DND-41 (cell line): ENCODE data around the gene PPP1CB.

ENCODE experiments used
- EZH2 ChIP-seq: IDR thresholded peaks from 3 replicates; pipeline ENCODE4 v1.6.1; 2012; ENCODE audit warnings: borderline replicate concordance, low read depth, mild to moderate bottlenecking, moderate library complexity, low read length, inconsistent platforms; ENCODE audit not compliant: severe bottlenecking
- TF ChIP-seq, protein P1 (sequence below): IDR thresholded peaks from 2 replicates; pipeline ENCODE4 v1.5.1; 2012; ENCODE audit warnings: borderline replicate concordance, low read length, moderate library complexity, mild to moderate bottlenecking; ENCODE audit not compliant: poor library complexity, severe bottlenecking; ENCODE audit errors: extremely low read depth

DNA sequence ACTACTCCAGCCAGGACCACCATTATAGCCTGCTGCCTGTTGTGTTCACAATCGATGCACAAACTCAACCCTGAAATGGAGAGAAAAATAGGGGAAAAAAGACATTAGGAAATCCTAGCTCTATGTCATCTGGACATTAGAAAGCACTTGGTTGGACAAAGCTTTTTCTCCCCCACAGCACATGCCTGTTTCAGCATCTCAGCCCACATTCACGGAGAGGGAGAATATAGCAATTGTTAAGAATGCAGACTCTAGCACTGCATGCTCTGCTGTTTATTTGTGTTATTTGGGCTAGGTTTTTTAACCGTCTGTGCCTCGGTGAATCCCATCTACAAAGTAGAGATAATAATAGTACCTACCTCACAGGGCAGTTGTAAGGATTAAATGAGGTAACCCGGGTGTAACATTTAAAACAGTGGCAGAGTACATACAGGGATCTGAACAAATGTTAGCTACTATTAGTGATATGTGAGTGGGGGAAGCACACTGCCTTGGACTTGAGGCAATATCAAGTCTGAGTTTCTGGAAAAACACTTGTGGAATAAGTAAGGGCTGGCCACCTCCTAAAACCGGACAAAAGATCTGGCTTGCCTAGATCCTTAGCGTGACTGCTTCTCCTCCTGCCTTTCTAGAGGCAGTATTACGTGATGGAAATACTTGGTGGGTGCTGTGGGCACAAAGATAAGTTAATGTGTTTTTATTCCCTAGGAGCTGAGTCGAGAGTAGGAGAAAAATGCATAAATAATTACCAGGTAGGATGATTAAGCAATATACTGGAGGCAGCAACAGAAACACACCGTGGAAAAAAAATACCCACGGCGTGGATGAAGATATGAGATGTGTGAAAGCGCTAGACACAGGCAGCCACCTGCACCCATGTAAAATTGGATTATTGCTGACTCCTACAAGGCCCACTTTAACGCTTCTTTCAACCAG is 1.0 kb upstream of the PPP1CB start:
- TF ChIP-seq, protein P1, sequence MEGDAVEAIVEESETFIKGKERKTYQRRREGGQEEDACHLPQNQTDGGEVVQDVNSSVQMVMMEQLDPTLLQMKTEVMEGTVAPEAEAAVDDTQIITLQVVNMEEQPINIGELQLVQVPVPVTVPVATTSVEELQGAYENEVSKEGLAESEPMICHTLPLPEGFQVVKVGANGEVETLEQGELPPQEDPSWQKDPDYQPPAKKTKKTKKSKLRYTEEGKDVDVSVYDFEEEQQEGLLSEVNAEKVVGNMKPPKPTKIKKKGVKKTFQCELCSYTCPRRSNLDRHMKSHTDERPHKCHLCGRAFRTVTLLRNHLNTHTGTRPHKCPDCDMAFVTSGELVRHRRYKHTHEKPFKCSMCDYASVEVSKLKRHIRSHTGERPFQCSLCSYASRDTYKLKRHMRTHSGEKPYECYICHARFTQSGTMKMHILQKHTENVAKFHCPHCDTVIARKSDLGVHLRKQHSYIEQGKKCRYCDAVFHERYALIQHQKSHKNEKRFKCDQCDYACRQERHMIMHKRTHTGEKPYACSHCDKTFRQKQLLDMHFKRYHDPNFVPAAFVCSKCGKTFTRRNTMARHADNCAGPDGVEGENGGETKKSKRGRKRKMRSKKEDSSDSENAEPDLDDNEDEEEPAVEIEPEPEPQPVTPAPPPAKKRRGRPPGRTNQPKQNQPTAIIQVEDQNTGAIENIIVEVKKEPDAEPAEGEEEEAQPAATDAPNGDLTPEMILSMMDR: no peak
- no peak for TF ChIP-seq EZH2
